Stimulated activated CD8-positive, alpha-beta memory T cell treated with anti-CD3 and anti-CD28 coated beads, Interleukin-7, amount 100 ng/mL, for 4 hours (primary cell): ENCODE measurements around the gene TM7SF3.

Experiments used
- DNase-seq, 2 donors: peaks; one replicate each; pipeline ENCODE4 v3.0.0-alpha.2; 2020; ENCODE audit warnings: low read depth in 2 of 2

TM7SF3 gene

DNA sequence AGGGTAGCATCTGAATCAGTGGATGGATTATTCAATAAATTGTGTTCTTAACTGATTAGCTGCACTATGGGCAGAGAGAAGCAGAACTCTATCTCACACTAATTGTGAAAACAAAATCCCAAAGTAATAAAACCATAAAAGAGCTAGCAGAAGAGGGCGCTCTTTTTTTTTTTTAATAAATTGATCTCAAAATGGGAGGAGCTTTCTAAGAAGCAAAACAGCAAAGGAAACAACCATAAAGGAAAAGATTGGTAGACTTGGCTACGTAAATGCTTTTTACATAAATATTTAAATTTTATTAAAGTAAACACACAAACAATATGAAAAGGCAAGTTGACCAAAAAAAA is 1.5 kb upstream of the TM7SF3 start:
- no peak for DNase-seq

GRCh38 chr12:27014859-27015729 is 910 bp upstream of the TM7SF3 start:
- no peak for DNase-seq

DNA sequence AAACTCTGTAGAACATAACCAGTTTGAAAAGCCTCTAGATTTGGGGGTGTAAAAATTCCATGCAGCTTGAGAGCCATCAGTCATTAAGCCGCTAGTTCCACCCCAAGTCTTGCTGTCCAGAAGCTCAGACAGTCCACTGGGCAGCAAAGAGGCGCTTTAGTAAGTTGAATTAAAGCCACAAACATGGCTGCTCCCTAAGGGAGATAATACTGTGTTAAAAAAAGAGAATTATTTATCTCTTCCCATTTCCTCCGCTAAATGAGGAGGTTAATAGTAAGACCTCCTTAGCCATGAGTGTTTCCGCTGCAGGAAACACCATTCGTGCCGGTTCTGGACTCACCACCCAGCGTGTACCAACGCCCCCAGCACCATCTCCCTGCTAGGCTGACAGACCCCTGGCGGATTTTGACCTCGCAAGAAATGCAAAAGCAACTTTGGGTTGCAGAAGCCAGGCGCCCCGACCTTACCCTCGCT is 536 bp downstream of the TM7SF3 start:
- DNase-seq: no peak

DNA sequence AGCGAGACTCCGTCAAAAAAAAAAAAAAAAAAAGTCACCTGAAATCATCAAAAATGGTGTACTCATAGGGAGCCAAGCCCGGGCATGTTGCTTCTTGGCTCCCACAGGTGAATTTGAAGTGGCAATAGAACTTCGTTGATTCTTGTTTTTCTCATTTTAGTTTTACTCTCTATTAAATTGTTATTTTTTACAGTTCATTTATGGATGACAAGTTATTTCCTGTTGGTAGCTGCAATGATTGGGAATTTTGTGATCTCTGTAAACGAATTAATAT is 1.3 kb downstream of the TM7SF3 start:
- DNase-seq: no peak

GRCh38 chr12:27012239-27012981 is 1.8 kb downstream of the TM7SF3 start:
- DNase-seq: no peak

GRCh38 chr12:27009881-27010301 is 4.3 kb downstream of the TM7SF3 start:
- no peak for DNase-seq

- no peak for DNase-seq
Measured at GRCh38 chr12:27008081-27008480, 6.1 kb downstream of the TM7SF3 start.

DNA sequence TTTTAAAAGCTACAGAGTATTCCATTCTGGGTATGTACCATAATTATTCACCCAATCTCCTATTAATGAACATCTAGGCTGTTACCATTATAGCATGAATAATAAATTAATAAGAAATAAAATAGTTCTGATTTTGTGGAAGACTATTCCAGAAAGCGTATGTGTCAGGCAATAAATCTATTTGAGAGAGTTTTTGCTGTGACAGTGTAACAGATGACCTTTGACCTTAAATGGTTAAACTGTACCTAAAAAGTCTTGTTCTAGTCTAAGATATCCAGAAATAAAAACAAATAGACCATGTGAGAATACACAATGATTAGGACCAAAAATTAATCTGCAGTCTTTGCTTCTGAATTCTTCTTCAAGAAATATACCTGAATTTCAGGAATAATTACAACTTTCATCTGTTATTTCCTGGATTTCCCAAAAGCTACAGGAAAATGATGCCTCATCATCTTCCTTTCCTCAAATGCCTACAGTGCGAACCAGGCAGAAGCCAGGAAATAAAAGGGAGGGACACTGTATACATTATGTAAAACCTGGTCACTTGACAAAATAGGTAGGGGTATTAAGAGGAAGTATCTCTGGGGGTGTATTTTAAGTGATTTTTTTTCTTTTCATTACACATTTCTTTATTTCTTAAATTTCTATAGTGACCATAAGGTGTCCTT is 7.3 kb downstream of the TM7SF3 start:
- DNase-seq: no peak

DNA sequence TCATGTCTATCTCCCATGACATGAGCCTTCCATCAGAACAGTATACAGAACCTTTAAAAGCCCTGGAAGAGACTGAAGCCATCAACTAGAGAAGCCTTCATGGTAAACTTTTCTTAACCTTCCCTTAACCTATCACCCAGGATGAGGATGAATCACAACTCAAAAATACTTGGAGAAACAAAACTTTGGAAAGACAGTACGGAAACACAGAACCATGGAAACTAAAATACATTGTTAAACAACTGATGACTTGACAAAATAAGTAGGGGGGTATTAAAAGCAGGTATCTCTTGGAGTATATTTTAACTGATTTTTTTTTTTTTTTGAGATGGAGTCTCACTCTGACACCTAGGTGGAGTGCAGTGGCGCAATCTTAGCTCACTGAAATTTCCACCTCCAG is 8.7 kb downstream of the TM7SF3 start:
- no peak for DNase-seq

- DNase-seq: no peak
Measured at GRCh38 chr12:27003421-27004381, 10.5 kb downstream of the TM7SF3 start.

- DNase-seq: no peak
Measured at GRCh38 chr12:27002141-27002540, 12.0 kb downstream of the TM7SF3 start.

GRCh38 chr12:27001663-27002062 is 12.5 kb downstream of the TM7SF3 start:
- no peak for DNase-seq

DNA sequence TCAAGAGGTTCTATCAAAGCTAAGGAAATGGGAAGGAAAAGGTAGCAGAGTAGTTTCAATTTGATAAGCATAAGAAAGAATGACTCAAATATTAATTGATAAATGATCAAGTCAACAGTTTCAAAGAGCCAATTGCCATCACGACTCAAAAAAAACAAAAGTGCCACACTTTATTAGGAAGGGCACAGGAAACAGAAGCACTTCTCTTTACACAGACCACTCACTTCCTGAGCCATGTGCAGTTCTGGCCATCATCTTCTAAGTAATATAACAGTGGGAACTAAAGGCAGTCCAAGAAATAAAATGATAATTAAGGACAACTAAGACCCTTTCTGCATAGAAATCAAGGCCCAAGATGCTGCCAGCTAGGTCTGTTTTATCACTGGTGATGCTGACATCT is 13.2 kb downstream of the TM7SF3 start:
- DNase-seq: no peak

DNA sequence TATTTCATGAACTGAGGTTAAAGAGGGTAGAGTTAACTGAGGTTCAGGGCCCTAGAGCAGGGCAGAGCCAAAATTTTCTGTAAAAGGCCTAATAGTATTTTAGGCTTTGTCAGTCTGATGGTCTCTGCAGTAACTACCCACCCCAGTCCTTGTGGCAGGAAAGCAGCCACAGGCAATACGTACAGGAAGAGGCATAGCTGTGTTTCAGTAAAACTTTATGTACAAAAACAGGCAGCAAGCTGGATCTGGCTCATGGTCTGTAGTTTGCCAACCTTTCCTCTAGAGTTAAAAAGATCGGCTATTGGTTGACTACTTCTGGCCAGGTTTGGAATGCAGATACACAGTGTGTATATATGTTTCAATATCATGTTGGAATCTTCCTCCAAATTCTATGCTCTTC is 17.2 kb downstream of the TM7SF3 start:
- no peak for DNase-seq

DNA sequence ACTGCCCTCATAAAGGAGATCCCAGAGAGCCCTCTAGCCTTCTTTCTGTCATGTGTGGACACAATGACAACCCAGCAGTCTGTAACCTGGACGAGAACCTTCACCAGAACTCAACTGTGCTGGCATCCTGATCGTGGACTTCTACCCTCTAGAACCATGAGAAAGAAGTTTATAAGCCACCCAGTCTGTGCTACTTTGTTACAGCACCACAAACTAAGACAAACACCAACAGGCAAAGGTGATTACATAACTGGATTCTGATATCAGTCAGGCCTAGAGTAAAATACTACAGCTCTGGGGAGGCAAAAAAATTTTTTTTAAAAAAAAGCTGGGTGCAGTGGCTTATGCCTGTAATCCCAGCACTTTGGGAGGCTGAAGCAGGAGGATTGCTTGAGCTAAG is 18.5 kb downstream of the TM7SF3 start:
- no peak for DNase-seq

- no peak for DNase-seq
Measured at GRCh38 chr12:26994109-26994508, 20.1 kb downstream of the TM7SF3 start.

- DNase-seq: no peak
Measured at GRCh38 chr12:26991826-26992225, 22.4 kb downstream of the TM7SF3 start.

GRCh38 chr12:26989873-26990272 is 24.3 kb downstream of the TM7SF3 start:
- no peak for DNase-seq

DNA sequence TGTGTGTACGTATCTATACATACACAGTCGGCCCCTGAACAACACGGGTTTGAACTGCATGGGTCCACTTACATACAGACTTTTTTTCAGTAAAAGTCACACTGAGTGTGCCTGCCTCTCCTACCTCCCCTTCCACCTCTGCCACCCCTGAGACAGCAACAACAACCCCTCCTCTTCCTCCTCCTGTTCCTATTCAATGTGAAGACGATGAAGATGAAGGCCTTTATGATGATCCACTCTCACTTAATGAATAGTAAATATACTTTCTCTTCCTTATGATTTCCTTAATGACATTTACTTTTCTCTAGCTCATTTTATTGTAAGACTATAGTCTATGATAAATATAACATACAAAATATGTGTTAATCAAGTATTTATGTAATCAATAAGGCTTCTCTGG is 25.5 kb downstream of the TM7SF3 start:
- DNase-seq: no peak

- no peak for DNase-seq
Measured at GRCh38 chr12:26987634-26988424, 26.4 kb downstream of the TM7SF3 start.

DNA sequence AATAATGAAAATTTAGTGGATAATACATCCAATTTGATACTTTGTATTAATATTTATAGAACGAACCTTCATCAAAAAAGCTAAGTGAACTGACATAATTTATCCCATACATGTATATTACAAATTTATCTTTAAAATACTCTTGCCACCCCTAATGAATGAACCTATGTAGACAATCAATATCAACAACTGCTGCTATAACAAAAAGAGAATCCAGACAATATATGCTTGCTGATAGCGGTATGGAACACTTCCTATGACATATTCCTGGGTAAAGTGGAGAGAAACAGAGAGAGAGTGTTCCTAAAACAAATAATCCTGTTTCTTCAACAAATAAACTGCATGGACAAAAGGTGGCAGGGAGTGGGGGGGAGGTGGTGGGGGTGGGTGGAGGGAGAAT is 31.3 kb downstream of the TM7SF3 start:
- DNase-seq: no peak
